Sigmoid colon (tissue), 4 donors: ENCODE measurements around the gene HAS3.

Experiments
- CTCF ChIP-seq, 4 experiments: fragments of 450-650 bp in 3 of 4; fragments of 200-600 bp in 1 of 4; IDR thresholded peaks; one replicate each; pipeline ENCODE4 v1.5.1; 2016 to 2019; ENCODE audit warnings: antibody characterized with exemption in 4 of 4, mild to moderate bottlenecking in 3 of 4, moderate library complexity in 2 of 4
- EP300 ChIP-seq, 4 donors: sonication (generic); formaldehyde crosslinking; IDR thresholded peaks; one replicate each; pipeline ENCODE4 v1.6.1; 2017; ENCODE audit warnings: antibody characterized with exemption in 4 of 4
- POLR2A ChIP-seq, 2 donors: fragments of 450-650 bp; IDR thresholded peaks; one replicate each; pipeline ENCODE4 v1.6.1; 2016; ENCODE audit warnings: antibody characterized with exemption in 2 of 2, mild to moderate bottlenecking in 2 of 2, moderate library complexity in 2 of 2
- POLR2AphosphoS5 ChIP-seq, 4 donors: sonication (generic); formaldehyde crosslinking; IDR thresholded peaks; one replicate each; pipeline ENCODE4 v1.6.1; 2017; ENCODE audit warnings: antibody characterized with exemption in 4 of 4

- TF ChIP-seq POLR2A (IDR thresholded peaks at IDR 0.05) (no peak), CTCF (IDR thresholded peaks at IDR 0.05) (no peak), EP300 (IDR thresholded peaks at IDR 0.05) (no peak), POLR2AphosphoS5 (IDR thresholded peaks at IDR 0.05) (no peak)
Measured at GRCh38 chr16:69130461-69130860, 25.0 kb downstream of the HAS3 start.
